HG02885 (cell line): Measurements from ENCODE around the gene ABHD16B.
A peak's percentile ranks its signal among the peaks of the same experiment; 100 is the strongest.

ENCODE experiments used
- ATAC-seq: cut with Tn5 transposase; IDR thresholded peaks from one replicate; pipeline ENCODE4 v1.9.1; 2021; ENCODE audit warnings: mild to moderate bottlenecking; ENCODE audit not compliant: unreplicated experiment, poor library complexity

The ABHD16B gene

GRCh38 chr20:63892402-63892801, 31.1 kb downstream of the ABHD16B start:
- no peak for ATAC-seq

- ATAC-seq: no peak
Measured at GRCh38 chr20:63893999-63894357, 32.7 kb downstream of the ABHD16B start.

GRCh38 chr20:63894358-63895201, 33.3 kb downstream of the ABHD16B start, which contains the start of gene DNAJC5:
TSS of gene DNAJC5 (plus strand) at chr20:63895126. CDS start at chr20:63928346, 33,220 bp downstream.
- peak; percentile 91 for ATAC-seq

- peak; percentile 21 for ATAC-seq
Measured at GRCh38 chr20:63895202-63895951, 34.1 kb downstream of the ABHD16B start.

- ATAC-seq: no peak
Measured at GRCh38 chr20:63895952-63896263, 34.6 kb downstream of the ABHD16B start.

GRCh38 chr20:63896264-63897105, 35.2 kb downstream of the ABHD16B start:
- no peak for ATAC-seq

GRCh38 chr20:63897978-63898561, 36.8 kb downstream of the ABHD16B start:
- no peak for ATAC-seq

- ATAC-seq: no peak
Measured at GRCh38 chr20:63898882-63899558, 37.7 kb downstream of the ABHD16B start.

GRCh38 chr20:63900413-63900812, 39.1 kb downstream of the ABHD16B start:
- ATAC-seq: no peak

GRCh38 chr20:63903796-63904561, 42.7 kb downstream of the ABHD16B start:
- ATAC-seq: no peak

GRCh38 chr20:63908008-63908682, 46.8 kb downstream of the ABHD16B start:
- ATAC-seq: no peak

GRCh38 chr20:63911176-63911575, 49.9 kb downstream of the ABHD16B start:
- ATAC-seq: no peak
